Measurements from ENCODE around the gene TREH. TPM values are rescaled to one million over a fixed set of nuclear protein-coding genes. Genes with fewer than 3 reads are reported as not detected.
A peak's percentile ranks its signal among the peaks of the same experiment; 100 is the strongest.

Gene TREH
- total and polyA plus RNA-seq, 2 experiments from 2014 or later: 0.36 TPM; not detected in 1

GRCh38 chr11:118662401-118663271, 16.8 kb downstream of the TREH start:
- H3K79me2 ChIP-seq (replicated peaks; ENCODE audit: insufficient read depth): no peaks in the 10 kb centered on the region
- H2AFZ ChIP-seq: no peak overlapping the region
- TF ChIP-seq ETS1 (IDR thresholded peaks at IDR 0.05): no peak
- 0 out of 4 replicates have a peak, but pooled peaks of 1 of the 2 experiments have one; percentile 15 for TF ChIP-seq CTCF (conservative IDR thresholded peaks at IDR 0.05; ENCODE audit: low read depth in 2 of 2)
- no peak overlapping the region for H3K27ac ChIP-seq (ENCODE audit: low read depth)
- Mint-ChIP-seq H3K36me3 (ENCODE audit: low read depth) (no peaks in the 10 kb centered on the region), H3K9me3 (no peaks in the 10 kb centered on the region), H3K4me3 (no peak overlapping the region), H3K27ac (peak overlapping the region; percentile 75; the same call in 1 of the 2 replicates), H3K4me1 (peaks cover 35% of the 10 kb centered on the region), H3K27me3 (ENCODE audit: insufficient read depth, low read depth, poor library complexity) (peaks cover 25% of the 10 kb centered on the region)
- H3K4me2 ChIP-seq: no peak overlapping the region
- no peak for ATAC-seq
- H3F3A ChIP-seq (replicated peaks; ENCODE audit: low read depth): peaks cover 10% of the 10 kb centered on the region; the same call in 1 of the 2 replicates
- no peaks in the 10 kb centered on the region for H4K20me1 ChIP-seq (replicated peaks; ENCODE audit: insufficient read depth)
- DNase-seq (ENCODE audit: low spot score): peak; percentile 11
- H3K4me1 ChIP-seq (ENCODE audit: insufficient read depth): peaks cover 27% of the 10 kb centered on the region
- no peaks in the 10 kb centered on the region for H3K27me3 ChIP-seq (ENCODE audit: insufficient read depth)
- no peaks in the 10 kb centered on the region for H3K36me3 ChIP-seq (ENCODE audit: insufficient read depth)
- no peaks in the 10 kb centered on the region for H3K9me2 ChIP-seq (ENCODE audit: insufficient read depth)
- no peak overlapping the region for H3K4me3 ChIP-seq

- Histone ChIP-seq H3K4me3 (no peak overlapping the region), H4K20me1 (replicated peaks; ENCODE audit: insufficient read depth) (0 out of 2 replicates have a peak, but pooled peaks cover 4% of the 10 kb centered on the region), H3K27me3 (ENCODE audit: insufficient read depth) (no peaks in the 10 kb centered on the region), H3K4me2 (no peak overlapping the region), H3K36me3 (ENCODE audit: insufficient read depth) (no peaks in the 10 kb centered on the region), H3K4me1 (ENCODE audit: insufficient read depth) (peaks cover 27% of the 10 kb centered on the region), H3K27ac (ENCODE audit: low read depth) (no peak overlapping the region), H3F3A (replicated peaks; ENCODE audit: low read depth) (peaks cover 10% of the 10 kb centered on the region; the same call in 1 of the 2 replicates), H3K79me2 (replicated peaks; ENCODE audit: insufficient read depth) (no peaks in the 10 kb centered on the region), H2AFZ (no peak overlapping the region), H3K9me2 (ENCODE audit: insufficient read depth) (no peaks in the 10 kb centered on the region)
- H3K27ac Mint-ChIP-seq: no peak overlapping the region
- peaks cover 4% of the 10 kb centered on the region; the same call in 1 of the 3 replicates for H3K36me3 Mint-ChIP-seq (ENCODE audit: low read depth)
- H3K4me1 Mint-ChIP-seq: peaks cover 38% of the 10 kb centered on the region
- H3K9me3 Mint-ChIP-seq: no peaks in the 10 kb centered on the region
- ATAC-seq (no peak), DNase-seq (ENCODE audit: low spot score) (no peak)
- no peak overlapping the region for H3K4me3 Mint-ChIP-seq
- peaks cover 28% of the 10 kb centered on the region for H3K27me3 Mint-ChIP-seq (ENCODE audit: insufficient read depth, low read depth, poor library complexity)
- TF ChIP-seq CTCF (conservative IDR thresholded peaks at IDR 0.05; ENCODE audit: low read depth in 2 of 2) (no peak), STAT1 (IDR thresholded peaks at IDR 0.05; ENCODE audit: unreplicated experiment) (no peak), POLR2AphosphoS5 (IDR thresholded peaks at IDR 0.05; ENCODE audit: low read depth) (no peak), REST (IDR thresholded peaks at IDR 0.05; ENCODE audit: unreplicated experiment) (no peak), CREB1 (CRISPR knock-in tag; IDR thresholded peaks at IDR 0.05; ENCODE audit: low read depth) (no peak), ETS1 (IDR thresholded peaks at IDR 0.05) (no peak), ZNF114 (CRISPR knock-in tag; IDR thresholded peaks at IDR 0.05) (no peak), EZH2 (IDR thresholded peaks at IDR 0.05; ENCODE audit: low read depth, unreplicated experiment) (no peak), EZH2phosphoT487 (IDR thresholded peaks at IDR 0.05; ENCODE audit: unreplicated experiment) (no peak)
These were observed 17.8 kb downstream of the TREH start for GRCh38 chr11:118661425-118662301.
